PFSK-1 (cell line): ENCODE results near the gene SYTL1.

Experiments used
- FOXP2 ChIP-seq: optimal IDR thresholded peaks from 2 replicates; pipeline ENCODE3; 2011; ENCODE audit warnings: borderline replicate concordance, control low read depth, inconsistent platforms; ENCODE audit not compliant: insufficient read depth; ENCODE audit errors: extremely low read length, extremely low read depth
- POLR2AphosphoS5 ChIP-seq: IDR thresholded peaks from 2 replicates; pipeline ENCODE4 v1.6.1; 2012; ENCODE audit warnings: low read depth, mild to moderate bottlenecking, control low read depth, low read length, moderate library complexity
- SIN3A ChIP-seq: IDR thresholded peaks from 2 replicates; pipeline ENCODE4 v1.6.1; 2012; ENCODE audit warnings: mild to moderate bottlenecking, low read length, moderate library complexity, borderline replicate concordance; ENCODE audit not compliant: insufficient read depth
- TAF1 ChIP-seq: IDR thresholded peaks from 2 replicates; pipeline ENCODE4 v1.6.1; 2012; ENCODE audit warnings: low read length, control low read depth, borderline replicate concordance; ENCODE audit not compliant: insufficient read depth
- TF ChIP-seq, protein P1 (sequence below), 2 experiments: IDR thresholded peaks; 2 replicates each; pipeline versions ENCODE4 v1.6.1 to v1.8.0; 2011 to 2012; ENCODE audit warnings: low read depth in 2 of 2, low read length in 2 of 2, control low read depth in 1 of 2, inconsistent platforms in 1 of 2, mild to moderate bottlenecking in 1 of 2, moderate library complexity in 1 of 2; ENCODE audit not compliant: insufficient read depth in 1 of 2

Gene SYTL1

DNA sequence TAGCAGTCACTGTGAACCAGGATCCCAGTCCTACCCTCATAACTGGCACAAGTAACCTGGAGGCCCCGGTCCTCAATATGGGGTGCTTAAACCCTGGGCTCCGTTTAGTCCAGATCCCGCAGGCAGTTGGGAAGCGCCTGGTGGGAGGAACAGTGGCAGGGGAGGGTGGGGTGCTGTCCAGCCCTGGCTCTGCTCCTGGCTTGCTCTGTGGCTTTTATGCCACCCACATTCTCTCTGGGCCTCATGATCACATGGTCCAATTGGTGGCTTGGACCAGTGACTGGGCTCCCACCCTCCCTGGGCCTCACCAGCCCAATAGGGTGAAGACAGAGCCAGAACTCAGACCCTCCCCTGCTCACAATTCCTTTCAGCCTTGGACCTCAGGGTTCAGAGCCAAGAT is 38.4 kb downstream of the SYTL1 start:
- TF ChIP-seq TAF1 (no peak), FOXP2 (no peak), POLR2AphosphoS5 (no peak), SIN3A (no peak)
- TF ChIP-seq, protein P1, sequence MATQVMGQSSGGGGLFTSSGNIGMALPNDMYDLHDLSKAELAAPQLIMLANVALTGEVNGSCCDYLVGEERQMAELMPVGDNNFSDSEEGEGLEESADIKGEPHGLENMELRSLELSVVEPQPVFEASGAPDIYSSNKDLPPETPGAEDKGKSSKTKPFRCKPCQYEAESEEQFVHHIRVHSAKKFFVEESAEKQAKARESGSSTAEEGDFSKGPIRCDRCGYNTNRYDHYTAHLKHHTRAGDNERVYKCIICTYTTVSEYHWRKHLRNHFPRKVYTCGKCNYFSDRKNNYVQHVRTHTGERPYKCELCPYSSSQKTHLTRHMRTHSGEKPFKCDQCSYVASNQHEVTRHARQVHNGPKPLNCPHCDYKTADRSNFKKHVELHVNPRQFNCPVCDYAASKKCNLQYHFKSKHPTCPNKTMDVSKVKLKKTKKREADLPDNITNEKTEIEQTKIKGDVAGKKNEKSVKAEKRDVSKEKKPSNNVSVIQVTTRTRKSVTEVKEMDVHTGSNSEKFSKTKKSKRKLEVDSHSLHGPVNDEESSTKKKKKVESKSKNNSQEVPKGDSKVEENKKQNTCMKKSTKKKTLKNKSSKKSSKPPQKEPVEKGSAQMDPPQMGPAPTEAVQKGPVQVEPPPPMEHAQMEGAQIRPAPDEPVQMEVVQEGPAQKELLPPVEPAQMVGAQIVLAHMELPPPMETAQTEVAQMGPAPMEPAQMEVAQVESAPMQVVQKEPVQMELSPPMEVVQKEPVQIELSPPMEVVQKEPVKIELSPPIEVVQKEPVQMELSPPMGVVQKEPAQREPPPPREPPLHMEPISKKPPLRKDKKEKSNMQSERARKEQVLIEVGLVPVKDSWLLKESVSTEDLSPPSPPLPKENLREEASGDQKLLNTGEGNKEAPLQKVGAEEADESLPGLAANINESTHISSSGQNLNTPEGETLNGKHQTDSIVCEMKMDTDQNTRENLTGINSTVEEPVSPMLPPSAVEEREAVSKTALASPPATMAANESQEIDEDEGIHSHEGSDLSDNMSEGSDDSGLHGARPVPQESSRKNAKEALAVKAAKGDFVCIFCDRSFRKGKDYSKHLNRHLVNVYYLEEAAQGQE (IDR thresholded peaks at IDR 0.05; ENCODE audit: insufficient read depth in 1 of 2, low read depth in 2 of 2, low read length in 2 of 2), result no peak

DNA sequence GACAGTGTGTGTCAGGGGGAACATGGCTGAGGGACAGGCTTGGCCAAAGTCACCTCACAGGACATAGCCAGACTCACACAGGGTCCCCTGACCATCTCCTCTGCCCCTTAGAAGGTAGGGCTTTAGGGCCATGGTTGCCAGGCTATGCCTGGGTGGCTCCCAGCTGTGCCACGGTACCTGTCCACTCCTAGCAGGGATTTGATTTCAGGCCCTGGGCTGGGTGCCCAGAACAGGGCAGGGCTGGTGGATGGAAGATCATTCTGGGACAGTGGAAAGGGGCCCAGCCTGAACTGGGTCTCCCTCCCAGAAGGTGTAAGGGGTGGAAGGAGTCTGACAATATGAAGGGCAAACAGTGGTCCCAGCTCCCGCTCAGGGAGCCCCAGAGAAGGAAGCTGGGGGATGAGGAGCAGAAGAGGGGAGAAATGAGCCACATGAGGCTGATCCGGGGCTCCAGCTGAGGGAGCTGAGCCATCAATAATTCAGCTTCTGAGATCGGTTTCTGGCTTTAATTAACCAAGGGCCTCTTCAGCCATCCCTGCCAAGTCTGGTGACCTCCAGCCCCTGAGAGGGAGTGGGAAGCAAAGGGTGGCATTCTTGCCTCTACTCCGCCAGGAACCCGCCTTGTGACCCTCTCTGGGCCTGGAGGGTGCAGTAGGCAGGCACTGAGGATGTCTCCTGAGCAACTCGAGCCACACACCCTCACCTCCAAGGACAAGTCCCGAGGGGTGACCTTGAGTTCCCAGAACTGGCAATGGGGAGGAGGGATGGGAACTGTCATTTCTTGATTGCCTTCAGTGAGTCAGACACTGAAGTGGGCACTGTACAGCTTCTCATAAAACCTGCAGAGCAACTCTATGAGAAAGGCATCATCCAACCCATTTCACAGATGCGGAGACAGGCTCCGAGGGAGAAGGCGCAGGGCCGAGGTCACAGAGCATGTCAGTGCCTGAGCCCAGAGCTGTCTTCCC is 39.2 kb downstream of the SYTL1 start:
- TF ChIP-seq POLR2AphosphoS5 (no peak), FOXP2 (no peak), SIN3A (no peak), TAF1 (no peak)
- TF ChIP-seq, protein P1 (IDR thresholded peaks at IDR 0.05; ENCODE audit: insufficient read depth in 1 of 2, low read depth in 2 of 2, low read length in 2 of 2), result no peak

GRCh38 chr1:27381969-27382762 is 40.3 kb downstream of the SYTL1 start:
- TF ChIP-seq FOXP2 (no peak), POLR2AphosphoS5 (no peak), TAF1 (no peak), SIN3A (no peak)
- TF ChIP-seq, protein P1 (IDR thresholded peaks at IDR 0.05; ENCODE audit: insufficient read depth in 1 of 2, low read depth in 2 of 2, low read length in 2 of 2), result no peak

GRCh38 chr1:27383039-27383605 is 41.3 kb downstream of the SYTL1 start, which contains the start of gene CD164L2:
TSS of gene CD164L2 (minus strand) at chr1:27383333. CDS start at chr1:27383239, 94 bp downstream.
- TF ChIP-seq, protein P1 (IDR thresholded peaks at IDR 0.05; ENCODE audit: insufficient read depth in 1 of 2, low read depth in 2 of 2, low read length in 2 of 2), result no peak
- TF ChIP-seq SIN3A, result no peak
- TF ChIP-seq TAF1, result no peak
- no peak for TF ChIP-seq FOXP2
- TF ChIP-seq POLR2AphosphoS5, result no peak
